ENCODE data around the gene ZSCAN29.

- TF ChIP-seq CTCF (IDR thresholded peaks at IDR 0.05) (no peak), POLR2A (IDR thresholded peaks at IDR 0.05) (no peak)
Measured at GRCh38 chr15:43406189-43406588, 35.3 kb upstream of the ZSCAN29 start.
